MCF 10A (cell line): ENCODE results near the gene PRXL2A. TPM values are rescaled to one million over a fixed set of nuclear protein-coding genes. Genes with fewer than 3 reads are reported as not detected.

Source experiments
- BruUV-seq: library from RNA; stranded (reverse); fragments of 400-500 nt; replicated peaks from 2 replicates; lab custom pipeline; 2021; lab: Mats Ljungman, UMichigan
- CTCF ChIA-PET: fragments of 300-600 bp; sonication (Branson Sonifier 250); formaldehyde crosslinking; extraction: SDS; loops from one replicate; lab custom pipeline; 2021; ENCODE audit warnings: antibody characterized with exemption, inconsistent platforms; lab: Yijun Ruan, JAX
- POLR2A ChIA-PET: fragments of 300-600, 350-650 bp; sonication (Branson Sonifier 250); formaldehyde crosslinking; extraction: SDS; loops from one replicate; lab custom pipeline; 2020; ENCODE audit warnings: antibody characterized with exemption, inconsistent platforms; lab: Yijun Ruan, JAX
- DNase-seq: peaks from one replicate; pipeline ENCODE4 v3.0.0-alpha.2; 2018; ENCODE audit not compliant: unreplicated experiment
- H3K27ac Mint-ChIP-seq: one replicate; pipeline ENCODE4 v1.8.0; 2022; ENCODE audit warnings: mild to moderate bottlenecking, low read depth, mixed read lengths; ENCODE audit not compliant: unreplicated experiment
- H3K27me3 Mint-ChIP-seq: one replicate; pipeline ENCODE4 v1.8.0; 2022; ENCODE audit warnings: mixed read lengths; ENCODE audit not compliant: insufficient read depth, unreplicated experiment
- H3K36me3 Mint-ChIP-seq: one replicate; pipeline ENCODE4 v1.8.0; 2022; ENCODE audit warnings: mild to moderate bottlenecking, moderate library complexity, mixed read lengths; ENCODE audit not compliant: insufficient read depth, unreplicated experiment
- H3K4me1 Mint-ChIP-seq: one replicate; pipeline ENCODE4 v1.8.0; 2022; ENCODE audit warnings: mixed read lengths; ENCODE audit not compliant: insufficient read depth, unreplicated experiment
- H3K4me3 Mint-ChIP-seq: one replicate; pipeline ENCODE4 v1.8.0; 2022; ENCODE audit warnings: mild to moderate bottlenecking, moderate library complexity, mixed read lengths; ENCODE audit not compliant: unreplicated experiment
- H3K9me3 Mint-ChIP-seq: one replicate; pipeline ENCODE4 v1.8.0; 2022; ENCODE audit warnings: mixed read lengths; ENCODE audit not compliant: unreplicated experiment
- CTCF ChIP-seq: fragments of 200-600 bp; IDR thresholded peaks from one replicate; pipeline ENCODE4 v1.8.0; 2022; ENCODE audit warnings: antibody characterized with exemption, mild to moderate bottlenecking; ENCODE audit not compliant: unreplicated experiment
- intact Hi-C: fragments of 100-400 bp; cut with micrococcal nuclease; formaldehyde crosslinking; loops from 2 replicates; pipeline ENCODE4 v1.14.1; 2022
- total RNA-seq: library from RNA; stranded (reverse); gene quantifications from 2 replicates; pipeline ENCODE4 v1.2.3, GENCODE V29; 2022

Gene PRXL2A
- total RNA-seq, 1 experiment from 2014 or later = 6.7 TPM

GRCh38 chr10:80380185-80380584, 28.2 kb upstream of the PRXL2A start:
- Mint-ChIP-seq H3K36me3 (no peaks in the 10 kb centered on the region), H3K27ac (no peak overlapping the region), H3K4me3 (no peak overlapping the region), H3K4me1 (peaks cover 5% of the 10 kb centered on the region), H3K9me3 (no peaks in the 10 kb centered on the region), H3K27me3 (peaks cover 10% of the 10 kb centered on the region)
- no TSS peak for BruUV-seq
- no peak for TF ChIP-seq CTCF
- DNase-seq = no peak
- POLR2A ChIA-PET = no interaction called here
- CTCF ChIA-PET = interaction anchor here (0.8 to 15.6 kb wide), 3 partner anchors 61 to 126 kb away, joined by 3 to 219 read pairs (median 4); no protein-coding TSS in a partner anchor
- intact Hi-C loops = loop anchor here (5.0 kb wide), 1 partner anchor 637 kb away; no protein-coding TSS in a partner anchor

- Mint-ChIP-seq H3K4me3 (no peak overlapping the region), H3K36me3 (no peaks in the 10 kb centered on the region), H3K27me3 (no peaks in the 10 kb centered on the region), H3K9me3 (no peaks in the 10 kb centered on the region), H3K4me1 (peaks cover 5% of the 10 kb centered on the region), H3K27ac (no peak overlapping the region)
- DNase-seq = peak; percentile 57
- TF ChIP-seq CTCF = peak; percentile 75
- intact Hi-C loops = loop anchor here (1.0 to 5.0 kb wide), 6 partner anchors 60 to 634 kb away; no protein-coding TSS in a partner anchor
- ChIA-PET CTCF (interaction anchor here (0.6 to 15.6 kb wide), 32 partner anchors 10 to 636 kb away, joined by 3 to 219 read pairs (median 4); no protein-coding TSS in a partner anchor), POLR2A (interaction anchor here (0.7 to 1.5 kb wide), 5 partner anchors 28 to 137 kb away, joined by 3 to 6 read pairs (median 3); no protein-coding TSS in a partner anchor)
- BruUV-seq = no TSS peak
Observed at GRCh38 chr10:80382989-80383388, 25.4 kb upstream of the PRXL2A start.

- Mint-ChIP-seq H3K4me1 (peaks cover 7% of the 10 kb centered on the region), H3K36me3 (no peaks in the 10 kb centered on the region), H3K4me3 (no peak overlapping the region), H3K27me3 (no peaks in the 10 kb centered on the region), H3K27ac (no peak overlapping the region), H3K9me3 (no peaks in the 10 kb centered on the region)
- intact Hi-C loops = no loop called here
- no peak for DNase-seq
- ChIA-PET POLR2A (interaction anchor here (1.1 to 1.3 kb wide), 2 partner anchors 21 to 35 kb away, joined by 3 read pairs; no protein-coding TSS in a partner anchor), CTCF (interaction anchor here (0.6 to 3.7 kb wide), 4 partner anchors 20 to 628 kb away, joined by 3 to 39 read pairs (median 3); no protein-coding TSS in a partner anchor)
- TF ChIP-seq CTCF = no peak
- BruUV-seq = no TSS peak
Observed at GRCh38 chr10:80390740-80391139, 17.6 kb upstream of the PRXL2A start.

- BruUV-seq = no TSS peak
- Mint-ChIP-seq H3K4me1 (peaks cover 11% of the 10 kb centered on the region), H3K27ac (peak overlapping the region; percentile 88), H3K27me3 (no peaks in the 10 kb centered on the region), H3K9me3 (no peaks in the 10 kb centered on the region), H3K36me3 (no peaks in the 10 kb centered on the region), H3K4me3 (peak overlapping the region; percentile 1)
- CTCF ChIA-PET = interaction anchor here (0.5 to 3.7 kb wide), 7 partner anchors 10 to 905 kb away, joined by 3 to 39 read pairs (median 3); no protein-coding TSS in a partner anchor
- intact Hi-C loops = no loop called here
- POLR2A ChIA-PET = interaction anchor here (0.7 to 1.7 kb wide), 3 partner anchors 19 to 41 kb away, joined by 3 to 5 read pairs (median 4); no protein-coding TSS in a partner anchor
- peak; percentile 82 for DNase-seq
- TF ChIP-seq CTCF = no peak
Observed at GRCh38 chr10:80392250-80392649, 16.1 kb upstream of the PRXL2A start.
